Esophagus (tissue), 2 donors: ENCODE results near the gene HM13. TPM values are rescaled to one million over a fixed set of nuclear protein-coding genes. Genes with fewer than 3 reads are reported as not detected.

ENCODE experiments used
- H3K27ac ChIP-seq, 2 donors: one replicate each; pipeline ENCODE4 v1.5.1; 2013; ENCODE audit warnings: low read depth in 2 of 2, mild to moderate bottlenecking in 2 of 2, inconsistent platforms in 1 of 2, low read length in 1 of 2, moderate library complexity in 1 of 2
- H3K27me3 ChIP-seq, 2 donors: one replicate each; pipeline ENCODE4 v1.6.1; 2013; ENCODE audit warnings: low read length in 2 of 2, control low read depth in 1 of 2, mild to moderate bottlenecking in 1 of 2; ENCODE audit not compliant: insufficient read depth in 2 of 2, control insufficient read depth in 1 of 2
- H3K36me3 ChIP-seq, 2 donors: one replicate each; pipeline ENCODE4 v1.6.1; 2013; ENCODE audit warnings: low read length in 1 of 2; ENCODE audit not compliant: control insufficient read depth in 2 of 2, insufficient read depth in 2 of 2
- H3K4me1 ChIP-seq, 2 donors: one replicate each; pipeline ENCODE4 v1.6.1; 2013; ENCODE audit warnings: low read length in 1 of 2; ENCODE audit not compliant: control insufficient read depth in 2 of 2, insufficient read depth in 2 of 2
- H3K4me3 ChIP-seq, 2 donors: one replicate each; pipeline ENCODE4 v1.5.1; 2013; ENCODE audit warnings: low read length in 2 of 2, mild to moderate bottlenecking in 2 of 2, low read depth in 1 of 2, moderate library complexity in 1 of 2
- H3K9me3 ChIP-seq, 2 donors: one replicate each; pipeline ENCODE4 v1.6.1; 2013; ENCODE audit warnings: mild to moderate bottlenecking in 2 of 2, low read depth in 1 of 2, low read length in 1 of 2, moderate library complexity in 1 of 2; ENCODE audit not compliant: control insufficient read depth in 2 of 2, insufficient read depth in 1 of 2
- WGBS, 2 donors: extraction: QIAGEN DNeasy Blood & Tissue Kit; methylation state at CpG; one replicate each; pipeline ENCODE4 v1.1.7; 2013; 5-methylcytosine and 5-hydroxymethylcytosine counted together
- polyA plus RNA-seq, 2 donors: library from polyadenylated mRNA; stranded (reverse); fragments of 200-250 nt; gene quantifications; one replicate each; pipeline ENCODE4 v1.2.3, GENCODE V29; 2013
- donor health status: healthy with polysubstance abuse.
- donor health status: Bipolar disorder and iron deficiency.

HM13 gene
- polyA plus RNA-seq, 2 donors = 167 to 272 TPM

GRCh38 chr20:31560746-31561598, 46.7 kb downstream of the HM13 start:
- H3K4me3 ChIP-seq = no peak overlapping the region
- WGBS, 2 donors = 40 to 56% methylated on average over 7 of the region's 7 CpGs
- peak overlapping the region; percentile 91 to 97 for H3K27ac ChIP-seq
- H3K9me3 ChIP-seq = no peaks in the 10 kb centered on the region
- H3K4me1 ChIP-seq = peaks cover 0 to 2% of the 10 kb centered on the region in 2 donors
- peaks cover 5 to 21% of the 10 kb centered on the region in 2 donors for H3K36me3 ChIP-seq
- no peaks in the 10 kb centered on the region for H3K27me3 ChIP-seq

- Histone ChIP-seq H3K4me1 (peaks cover 0 to 9% of the 10 kb centered on the region in 2 donors), H3K4me3 (no peak overlapping the region), H3K27me3 (no peaks in the 10 kb centered on the region), H3K9me3 (no peaks in the 10 kb centered on the region), H3K27ac (peak overlapping the region; percentile 68 to 97), H3K36me3 (peaks cover 5 to 22% of the 10 kb centered on the region in 2 donors)
- WGBS, 2 donors = 61 to 64% methylated on average over 1 of the region's 1 CpG
Measured at GRCh38 chr20:31562241-31562640, 48.0 kb downstream of the HM13 start.

DNA sequence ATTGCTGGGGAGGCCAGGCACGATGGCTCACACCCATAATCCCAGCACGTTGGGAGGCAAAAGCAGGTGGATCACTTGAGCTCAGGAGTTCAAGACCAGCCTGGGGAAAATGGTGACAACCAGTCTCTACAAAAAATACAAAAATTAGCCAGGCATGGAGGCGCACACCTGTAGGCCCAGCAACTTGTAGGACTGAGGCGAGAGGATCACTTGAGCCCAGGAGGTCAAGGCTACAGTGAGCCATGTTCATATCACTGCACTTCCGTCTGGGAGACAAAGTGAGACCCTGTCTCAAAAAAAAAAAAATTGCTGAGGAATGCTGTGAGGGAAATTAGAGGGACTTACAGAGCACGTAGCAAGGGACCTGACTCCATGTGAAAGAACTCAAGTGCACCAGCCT, 50.0 kb downstream of the HM13 start:
- Histone ChIP-seq H3K36me3 (peaks cover 5 to 26% of the 10 kb centered on the region in 2 donors), H3K9me3 (no peaks in the 10 kb centered on the region), H3K27ac (peak overlapping the region; percentile 14 to 57), H3K4me3 (no peak overlapping the region), H3K4me1 (peaks cover 0 to 18% of the 10 kb centered on the region in 2 donors), H3K27me3 (no peaks in the 10 kb centered on the region)
- WGBS, 2 donors = 87% methylated on average over 6 of the region's 6 CpGs

- H3K4me1 ChIP-seq = peaks cover 2 to 18% of the 10 kb centered on the region in 2 donors
- H3K9me3 ChIP-seq = no peaks in the 10 kb centered on the region
- peak overlapping the region; percentile 93 to 99 for H3K27ac ChIP-seq
- peak overlapping the region; percentile 24 to 36 for H3K4me3 ChIP-seq
- WGBS, 2 donors = 73 to 75% methylated on average over 6 of the region's 6 CpGs
- H3K27me3 ChIP-seq = no peaks in the 10 kb centered on the region
- peaks cover 5 to 29% of the 10 kb centered on the region in 2 donors for H3K36me3 ChIP-seq
Measured at GRCh38 chr20:31565699-31566318, 51.6 kb downstream of the HM13 start.

GRCh38 chr20:31566319-31566657, 52.0 kb downstream of the HM13 start:
- peak overlapping the region; percentile 24 to 36 for H3K4me3 ChIP-seq
- H3K36me3 ChIP-seq = peaks cover 5 to 29% of the 10 kb centered on the region in 2 donors
- WGBS, 2 donors = 60 to 92% methylated on average over 1 of the region's 1 CpG
- H3K4me1 ChIP-seq = peaks cover 2 to 18% of the 10 kb centered on the region in 2 donors
- H3K9me3 ChIP-seq = no peaks in the 10 kb centered on the region
- H3K27ac ChIP-seq = peak overlapping the region; percentile 93 to 99
- no peaks in the 10 kb centered on the region for H3K27me3 ChIP-seq

- H3K36me3 ChIP-seq = peaks cover 1 to 24% of the 10 kb centered on the region in 2 donors
- peak overlapping the region; percentile 24 to 36 for H3K4me3 ChIP-seq
- H3K27me3 ChIP-seq = no peaks in the 10 kb centered on the region
- no peaks in the 10 kb centered on the region for H3K9me3 ChIP-seq
- H3K4me1 ChIP-seq = peaks cover 2 to 18% of the 10 kb centered on the region in 2 donors
- peak overlapping the region; percentile 93 to 99 for H3K27ac ChIP-seq
- 45 to 50% methylated on average over 14 of the region's 14 CpGs for WGBS, 2 donors
Measured at GRCh38 chr20:31566658-31567379, 52.6 kb downstream of the HM13 start.

GRCh38 chr20:31567380-31567720, 53.1 kb downstream of the HM13 start:
- peaks cover 0 to 18% of the 10 kb centered on the region in 2 donors for H3K36me3 ChIP-seq

DNA sequence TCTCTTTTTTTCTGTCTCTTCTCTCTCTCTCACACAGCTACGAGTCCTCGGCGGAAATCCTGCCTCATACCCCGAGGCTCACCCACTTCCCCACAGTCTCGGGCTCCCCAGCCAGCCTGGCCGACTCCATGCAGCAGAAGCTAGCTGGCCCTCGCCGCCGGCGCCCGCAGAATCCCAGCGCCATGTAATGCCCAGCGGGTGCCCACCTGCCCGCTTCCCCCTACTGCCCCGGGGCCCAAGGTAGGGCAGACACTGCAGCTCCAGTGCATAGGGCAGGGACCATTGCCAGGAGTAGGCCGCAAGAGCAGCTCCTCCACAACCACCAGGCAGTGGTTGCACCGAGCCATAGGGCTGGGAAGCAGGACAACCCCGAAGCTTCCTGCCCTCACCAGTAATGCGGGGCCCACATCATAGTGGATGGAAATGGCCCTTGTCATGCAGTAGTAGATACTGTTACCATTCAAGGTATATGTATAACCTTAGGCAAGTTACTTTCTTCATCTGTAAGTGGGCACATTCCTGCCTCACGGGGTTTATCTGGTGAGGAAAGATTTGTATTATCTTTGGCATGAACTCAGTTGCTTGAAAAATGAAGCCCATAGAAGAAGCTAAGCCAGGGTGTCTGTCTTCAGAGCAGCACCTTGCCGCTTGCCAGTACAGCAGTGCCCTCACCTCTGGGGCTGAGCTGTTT, 53.9 kb downstream of the HM13 start:
- peaks cover 2 to 24% of the 10 kb centered on the region in 2 donors for H3K4me1 ChIP-seq
- H3K27me3 ChIP-seq = no peaks in the 10 kb centered on the region
- peak overlapping the region; percentile 84 to 93 for H3K27ac ChIP-seq

More at GRCh38 chr20:31567380-31567720, 53.1 kb downstream of the HM13 start:
- Histone ChIP-seq H3K27me3 (no peaks in the 10 kb centered on the region), H3K4me1 (peaks cover 2 to 20% of the 10 kb centered on the region in 2 donors), H3K4me3 (no peak overlapping the region), H3K27ac (peak overlapping the region; percentile 93 to 99), H3K9me3 (no peaks in the 10 kb centered on the region)

DNA sequence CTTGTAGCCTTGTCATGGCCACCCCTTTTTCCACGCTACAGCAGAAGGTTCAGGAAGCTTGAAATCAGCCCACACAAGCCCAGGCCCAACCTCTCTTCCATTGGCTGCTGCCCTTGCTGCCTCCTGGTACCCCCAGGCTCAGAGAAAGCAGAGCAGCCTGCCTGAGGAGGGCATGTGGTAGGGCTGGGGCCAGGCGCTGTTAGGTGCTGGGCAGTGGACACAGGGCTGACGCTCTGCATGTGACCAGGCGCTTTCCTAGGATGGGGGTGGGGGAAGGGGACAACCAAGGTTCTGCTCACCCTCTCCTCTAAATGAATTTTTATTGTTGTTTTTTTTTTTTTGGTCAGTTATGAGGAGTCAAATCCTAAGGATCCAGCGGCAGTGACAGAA, 54.5 kb downstream of the HM13 start:
- Histone ChIP-seq H3K27ac (peak overlapping the region; percentile 46 to 84), H3K9me3 (no peaks in the 10 kb centered on the region), H3K27me3 (no peaks in the 10 kb centered on the region), H3K36me3 (peaks cover 0 to 16% of the 10 kb centered on the region in 2 donors), H3K4me3 (no peak overlapping the region), H3K4me1 (peaks cover 2 to 24% of the 10 kb centered on the region in 2 donors)
- WGBS, 2 donors = 80 to 85% methylated on average over 5 of the region's 5 CpGs

More for the DNA sequence above, 53.9 kb downstream of the HM13 start:
- no peak overlapping the region for H3K4me3 ChIP-seq
- WGBS, 2 donors = 62 to 69% methylated on average over 21 of the region's 21 CpGs
- H3K9me3 ChIP-seq = no peaks in the 10 kb centered on the region
- peaks cover 0 to 16% of the 10 kb centered on the region in 2 donors for H3K36me3 ChIP-seq
